NCI-H2107 (cell line): ENCODE data around the gene PCBP3.

Source experiments
- DNase-seq: peaks from one replicate; lab custom pipeline; 2025; lab: John Stamatoyannopoulos, UW

Gene PCBP3

GRCh38 chr21:45861156-45861870, 217.8 kb downstream of the PCBP3 start:
- no peak for DNase-seq

- no peak for DNase-seq
Observed at GRCh38 chr21:45862543-45863207, 219.2 kb downstream of the PCBP3 start.

GRCh38 chr21:45863267-45863666, 219.7 kb downstream of the PCBP3 start:
- no peak for DNase-seq

- DNase-seq: no peak
Observed at GRCh38 chr21:45863751-45864150, 220.2 kb downstream of the PCBP3 start.

- no peak for DNase-seq
Observed at GRCh38 chr21:45864436-45864835, 220.9 kb downstream of the PCBP3 start.

- DNase-seq: no peak
Observed at GRCh38 chr21:45865106-45865835, 221.7 kb downstream of the PCBP3 start.

GRCh38 chr21:45866551-45866950, 223.0 kb downstream of the PCBP3 start:
- no peak for DNase-seq

- DNase-seq: no peak
Observed at GRCh38 chr21:45867041-45867666, 223.6 kb downstream of the PCBP3 start.

- DNase-seq: no peak
Observed at GRCh38 chr21:45867671-45868081, 224.2 kb downstream of the PCBP3 start.

- DNase-seq: no peak
Observed at GRCh38 chr21:45868086-45868485, 224.6 kb downstream of the PCBP3 start.

- no peak for DNase-seq
Observed at GRCh38 chr21:45868488-45868887, 225.0 kb downstream of the PCBP3 start.

GRCh38 chr21:45869121-45870007, 225.8 kb downstream of the PCBP3 start:
- DNase-seq: no peak

GRCh38 chr21:45870421-45870820, 226.9 kb downstream of the PCBP3 start:
- no peak for DNase-seq

- DNase-seq: no peak
Observed at GRCh38 chr21:45870851-45871615, 227.5 kb downstream of the PCBP3 start.

GRCh38 chr21:45871616-45872236, 228.2 kb downstream of the PCBP3 start:
- no peak for DNase-seq

GRCh38 chr21:45872471-45872870, 228.9 kb downstream of the PCBP3 start:
- DNase-seq: no peak

GRCh38 chr21:45872902-45873301, 229.4 kb downstream of the PCBP3 start:
- DNase-seq: no peak

GRCh38 chr21:45873418-45873817, 229.9 kb downstream of the PCBP3 start:
- DNase-seq: peak; percentile 40

GRCh38 chr21:45873866-45874265, 230.3 kb downstream of the PCBP3 start:
- DNase-seq: no peak

- DNase-seq: no peak
Observed at GRCh38 chr21:45874716-45875415, 231.3 kb downstream of the PCBP3 start.
